ENCODE data around the gene NRG2. TPM values are rescaled to one million over a fixed set of nuclear protein-coding genes. Genes with fewer than 3 reads are reported as not detected.

NRG2 gene
- total RNA-seq, 1 donor from 2014 or later = 0.81 TPM

- DNase-seq (ENCODE audit: low spot score) (no peak), ATAC-seq (no peak)
Observed at GRCh38 chr5:140014751-140015150, 28.3 kb downstream of the NRG2 start.

GRCh38 chr5:140013536-140013935 is 29.6 kb downstream of the NRG2 start:
- no peak for ATAC-seq
- DNase-seq (ENCODE audit: low spot score) = no peak

- no peak for ATAC-seq
- no peak for DNase-seq (ENCODE audit: low spot score)
Observed at GRCh38 chr5:140012443-140012842, 30.7 kb downstream of the NRG2 start.

GRCh38 chr5:140011297-140011802 is 31.7 kb downstream of the NRG2 start:
- DNase-seq (ENCODE audit: low spot score) = no peak
- ATAC-seq = no peak

GRCh38 chr5:140010798-140011197 is 32.3 kb downstream of the NRG2 start:
- ATAC-seq (no peak), DNase-seq (ENCODE audit: low spot score) (no peak)

- DNase-seq (ENCODE audit: low spot score) = no peak
- ATAC-seq = no peak
Observed at GRCh38 chr5:140007311-140007710, 35.8 kb downstream of the NRG2 start.

GRCh38 chr5:140005145-140005591 is 37.9 kb downstream of the NRG2 start:
- no peak for ATAC-seq

GRCh38 chr5:140004174-140004573 is 38.9 kb downstream of the NRG2 start:
- no peak for DNase-seq (ENCODE audit: low spot score)

More at GRCh38 chr5:140005145-140005591, 37.9 kb downstream of the NRG2 start:
- no peak for DNase-seq (ENCODE audit: low spot score)

GRCh38 chr5:140003519-140003918 is 39.6 kb downstream of the NRG2 start:
- no peak for ATAC-seq

More at GRCh38 chr5:140004174-140004573, 38.9 kb downstream of the NRG2 start:
- no peak for ATAC-seq

GRCh38 chr5:140000332-140000731 is 42.8 kb downstream of the NRG2 start:
- no peak for ATAC-seq
- no peak for DNase-seq (ENCODE audit: low spot score)

More at GRCh38 chr5:140003519-140003918, 39.6 kb downstream of the NRG2 start:
- DNase-seq (ENCODE audit: low spot score) = no peak

- DNase-seq (ENCODE audit: low spot score) = no peak
- ATAC-seq = no peak
Observed at GRCh38 chr5:139998837-139999236, 44.3 kb downstream of the NRG2 start.

GRCh38 chr5:139997276-139997675 is 45.8 kb downstream of the NRG2 start:
- DNase-seq (ENCODE audit: low spot score) (no peak), ATAC-seq (no peak)

- DNase-seq (ENCODE audit: low spot score) (no peak), ATAC-seq (no peak)
Observed at GRCh38 chr5:139995929-139996328, 47.2 kb downstream of the NRG2 start.

- ATAC-seq = no peak
- no peak for DNase-seq (ENCODE audit: low spot score)
Observed at GRCh38 chr5:139994234-139994633, 48.9 kb downstream of the NRG2 start.

- DNase-seq (ENCODE audit: low spot score) = no peak
- ATAC-seq = no peak
Observed at GRCh38 chr5:139985733-139986132, 57.4 kb downstream of the NRG2 start.

GRCh38 chr5:139985290-139985689 is 57.8 kb downstream of the NRG2 start:
- ATAC-seq = no peak
- DNase-seq (ENCODE audit: low spot score) = no peak

- no peak for ATAC-seq
- DNase-seq (ENCODE audit: low spot score) = no peak
Observed at GRCh38 chr5:139984816-139985215, 58.3 kb downstream of the NRG2 start.

- ATAC-seq (no peak), DNase-seq (ENCODE audit: low spot score) (no peak)
Observed at GRCh38 chr5:139982975-139983240, 60.2 kb downstream of the NRG2 start.

- DNase-seq (ENCODE audit: low spot score) = no peak
- no peak for ATAC-seq
Observed at GRCh38 chr5:139982157-139982974, 60.7 kb downstream of the NRG2 start.

- DNase-seq (ENCODE audit: low spot score) (no peak), ATAC-seq (no peak)
Observed at GRCh38 chr5:139980765-139981164, 62.3 kb downstream of the NRG2 start.

- no peak for DNase-seq (ENCODE audit: low spot score)
- ATAC-seq = no peak
Observed at GRCh38 chr5:139979943-139980342, 63.2 kb downstream of the NRG2 start.

- DNase-seq (ENCODE audit: low spot score) (no peak), ATAC-seq (no peak)
Observed at GRCh38 chr5:139979518-139979917, 63.6 kb downstream of the NRG2 start.

GRCh38 chr5:139976703-139977102 is 66.4 kb downstream of the NRG2 start:
- DNase-seq (ENCODE audit: low spot score) = no peak

More at GRCh38 chr5:139976703-139977102, 66.4 kb downstream of the NRG2 start:
- ATAC-seq = no peak

All from left lobe of liver (tissue), 2 donors.